Endothelial cell of umbilical vein (primary cell): ENCODE data around the gene EFCAB9. TPM values are rescaled to one million over a fixed set of nuclear protein-coding genes. Genes with fewer than 3 reads are reported as not detected.

Experiments used
- BruUV-seq: library from RNA; stranded (reverse); fragments of 400-500 nt; replicated peaks from 2 replicates; lab custom pipeline; 2021; lab: Mats Ljungman, UMichigan
- CTCF ChIA-PET: fragments of 300-600, 350-600 bp; sonication (Branson Sonifier 250); formaldehyde crosslinking; loops from one replicate; lab custom pipeline; 2021; ENCODE audit warnings: antibody characterized with exemption, inconsistent platforms; lab: Charles Lee
- POLR2A ChIA-PET: fragments of 300-600, 350-600 bp; sonication (Branson Sonifier 250); formaldehyde crosslinking; loops from one replicate; lab custom pipeline; 2021; ENCODE audit warnings: antibody characterized with exemption, inconsistent platforms; lab: Charles Lee
- DNase-seq: peaks from one replicate; pipeline ENCODE4 v3.0.0-alpha.2; 2011; ENCODE audit warnings: low read depth, low spot score
- FAIRE-seq: peaks from 2 replicates; lab custom pipeline; 2011; peaks lifted over from hg19 to GRCh38; lab: Jason Lieb, UNC
- H2AFZ ChIP-seq: 2 replicates; pipeline ENCODE4 v1.6.0; 2012; ENCODE audit warnings: low read depth, low read length, control low read depth, inconsistent platforms
- H3K27ac ChIP-seq: 2 replicates; pipeline ENCODE4 v1.5.1; 2011; ENCODE audit warnings: low read depth, mild to moderate bottlenecking, control low read depth, low read length, moderate library complexity; ENCODE audit not compliant: insufficient read depth
- H3K27me3 ChIP-seq, 2 experiments: 2 replicates each; pipeline versions ENCODE4 v1.6.0 to v1.6.1; 2011; ENCODE audit warnings: low read length in 2 of 2, mixed read lengths in 1 of 2; ENCODE audit not compliant: control insufficient read depth in 2 of 2, insufficient read depth in 2 of 2
- H3K36me3 ChIP-seq, 2 experiments: 2 replicates in 1 of 2; 3 replicates in 1 of 2; pipeline ENCODE4 v1.5.1; 2011; ENCODE audit warnings: low read length in 2 of 2, mild to moderate bottlenecking in 1 of 2, moderate library complexity in 1 of 2; ENCODE audit not compliant: control insufficient read depth in 2 of 2, insufficient read depth in 2 of 2; ENCODE audit errors: extremely low read depth in 1 of 2
- H3K4me1 ChIP-seq: 3 replicates; pipeline ENCODE4 v1.5.1; 2011; ENCODE audit warnings: mild to moderate bottlenecking, low read length; ENCODE audit not compliant: control insufficient read depth, insufficient read depth; ENCODE audit errors: extremely low read depth
- H3K4me2 ChIP-seq: 2 replicates; pipeline ENCODE4 v1.6.1; 2011; ENCODE audit warnings: low read length, control low read depth, mixed read lengths; ENCODE audit not compliant: insufficient read depth
- H3K4me3 ChIP-seq, 3 experiments: fragments of 200-600 bp in 1 of 3; sonication (generic), shearing (Covaris generic) in 1 of 3; replicated peaks in 1 of 3; 2 replicates each; pipeline ENCODE4 v1.5.1; 2011 to 2016; ENCODE audit warnings: control low read depth in 3 of 3, low read length in 3 of 3, mild to moderate bottlenecking in 2 of 3, inconsistent platforms in 1 of 3, low read depth in 1 of 3, moderate library complexity in 1 of 3; ENCODE audit not compliant: insufficient read depth in 1 of 3
- H3K79me2 ChIP-seq: 2 replicates; pipeline ENCODE4 v1.6.0; 2012; ENCODE audit warnings: low read length, inconsistent platforms; ENCODE audit not compliant: control insufficient read depth, insufficient read depth
- H3K9ac ChIP-seq: replicated peaks from 2 replicates; pipeline ENCODE3; 2011; ENCODE audit warnings: low read length, control low read depth; ENCODE audit not compliant: insufficient read depth; ENCODE audit errors: extremely low read depth
- H3K9me1 ChIP-seq: replicated peaks from 3 replicates; pipeline ENCODE4 v1.6.0; 2011; ENCODE audit warnings: mild to moderate bottlenecking, low read length; ENCODE audit not compliant: control insufficient read depth, insufficient read depth; ENCODE audit errors: extremely low read depth
- H3K9me3 ChIP-seq: replicated peaks from 2 replicates; pipeline ENCODE4 v1.5.1; 2012; ENCODE audit warnings: low read length, inconsistent platforms; ENCODE audit not compliant: control insufficient read depth, insufficient read depth
- H4K20me1 ChIP-seq: replicated peaks from 2 replicates; pipeline ENCODE3; 2011; ENCODE audit warnings: mild to moderate bottlenecking, low read length; ENCODE audit not compliant: control insufficient read depth, insufficient read depth; ENCODE audit errors: extremely low read depth
- CTCF ChIP-seq, 2 donors: IDR thresholded peaks; 1 replicate in 1 of 2; 2 replicates in 1 of 2; pipeline ENCODE4 v1.5.1; 2011; ENCODE audit warnings: low read length in 2 of 2, mild to moderate bottlenecking in 2 of 2, moderate library complexity in 2 of 2, control low read depth in 1 of 2, inconsistent platforms in 1 of 2, low read depth in 1 of 2; ENCODE audit not compliant: insufficient read depth in 1 of 2; ENCODE audit errors: extremely low read depth in 1 of 2
- EZH2 ChIP-seq: IDR thresholded peaks from 2 replicates; pipeline ENCODE4 v1.6.1; 2012; ENCODE audit warnings: borderline replicate concordance, low read depth, mild to moderate bottlenecking, moderate library complexity, low read length, inconsistent platforms; ENCODE audit not compliant: severe bottlenecking
- FOS ChIP-seq: IDR thresholded peaks from 2 replicates; pipeline ENCODE4 v1.6.1; 2011; ENCODE audit warnings: mild to moderate bottlenecking, low read length, moderate library complexity, borderline replicate concordance; ENCODE audit not compliant: insufficient read depth
- GATA2 ChIP-seq: IDR thresholded peaks from 2 replicates; pipeline ENCODE4 v1.7.0; 2011; ENCODE audit warnings: low read depth, mild to moderate bottlenecking, moderate library complexity, mixed read lengths, low read length; ENCODE audit not compliant: insufficient read length, insufficient read depth
- JUN ChIP-seq: IDR thresholded peaks from 2 replicates; pipeline ENCODE4 v1.6.1; 2011; ENCODE audit warnings: borderline replicate concordance, low read depth; ENCODE audit not compliant: insufficient read length, insufficient read depth
- MYC ChIP-seq: IDR thresholded peaks from one replicate; pipeline ENCODE4 v1.6.1; 2011; ENCODE audit warnings: mild to moderate bottlenecking, low read depth, low read length
- POLR2A ChIP-seq: IDR thresholded peaks from 2 replicates; pipeline ENCODE4 v1.6.1; 2012; ENCODE audit warnings: low read depth, mild to moderate bottlenecking, control low read depth, low read length
- POLR2AphosphoS5 ChIP-seq: IDR thresholded peaks from 2 replicates; pipeline ENCODE4 v1.6.1; 2012; ENCODE audit warnings: low read depth, mild to moderate bottlenecking, control low read depth, low read length, moderate library complexity; ENCODE audit not compliant: insufficient read depth
- dilution Hi-C: fragments of 300-500 bp; cut with MboI; formaldehyde crosslinking; loops from one replicate; pipeline ENCODE4 v1.15.0; 2019; ENCODE audit warnings: low sequenced_read_pairs; ENCODE audit not compliant: extremely low pct_ligation_motif_present
- intact Hi-C: fragments of 100-400 bp; cut with micrococcal nuclease; formaldehyde crosslinking; loops from one replicate; pipeline ENCODE4 v1.10.0; 2022
- polyA plus RNA-seq, 4 experiments: library from polyadenylated mRNA; depleted of rRNA in 3 of 4; stranded (reverse) in 3 of 4; unstranded in 1 of 4; fragments of >200 nt; gene quantifications; 2 replicates each; pipeline versions ENCODE4 v1.2.1 to v1.2.3, GENCODE V29; 2011 to 2012; ENCODE audit warnings: missing spikeins in 1 of 4
- total RNA-seq: library from RNA; stranded (reverse); gene quantifications from 2 replicates; pipeline ENCODE4 v1.2.3, GENCODE V29; 2021
- TF ChIP-seq, protein P1 (sequence below): IDR thresholded peaks from 2 replicates; pipeline ENCODE4 v1.6.1; 2011; ENCODE audit not compliant: insufficient read depth, insufficient read length

The EFCAB9 gene
- total and polyA plus RNA-seq, 2 donors (not counting 3 experiments of a cell fraction or from before 2014, with no cell fraction given) = not detected

GRCh38 chr5:172219296-172219695, 25.3 kb downstream of the EFCAB9 start:
- DNase-seq (no peak), FAIRE-seq (no peak)
- TF ChIP-seq POLR2A (no peak), JUN (no peak), CTCF (IDR thresholded peaks at IDR 0.05; ENCODE audit: extremely low read depth in 1 of 2, insufficient read depth in 1 of 2, low read depth in 1 of 2, low read length in 2 of 2) (no peak), FOS (no peak), POLR2AphosphoS5 (no peak), GATA2 (no peak), EZH2 (no peak), MYC (no peak)
- TF ChIP-seq, protein P1, sequence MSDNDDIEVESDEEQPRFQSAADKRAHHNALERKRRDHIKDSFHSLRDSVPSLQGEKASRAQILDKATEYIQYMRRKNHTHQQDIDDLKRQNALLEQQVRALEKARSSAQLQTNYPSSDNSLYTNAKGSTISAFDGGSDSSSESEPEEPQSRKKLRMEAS = no peak
- Histone ChIP-seq H3K9ac (no peak overlapping the region), H3K4me2 (no peak overlapping the region), H3K9me1 (no peaks in the 10 kb centered on the region), H3K27me3 (no peaks in the 10 kb centered on the region), H3K4me1 (no peaks in the 10 kb centered on the region), H3K27ac (no peak overlapping the region), H3K79me2 (peaks cover 25% of the 10 kb centered on the region), H3K9me3 (no peaks in the 10 kb centered on the region), H3K4me3 (no peak overlapping the region), H2AFZ (no peak overlapping the region), H4K20me1 (peaks cover 9% of the 10 kb centered on the region), H3K36me3 (peaks cover 0 to 4% of the 10 kb centered on the region in 2 experiments)
- no TSS peak for BruUV-seq
- ChIA-PET POLR2A (no interaction called here), CTCF (no interaction called here)
- intact Hi-C loops = no loop called here
- dilution Hi-C loops = no loop called here
